Measurements from ENCODE around the gene DHRSX. TPM values are rescaled to one million over a fixed set of nuclear protein-coding genes. Genes with fewer than 3 reads are reported as not detected.

Gene DHRSX
- total and polyA plus RNA-seq, 2 of the 8 experiments (the other 6 are each of a cell fraction or from before 2014, with no cell fraction given), result 35.1 to 43.4 TPM

- TF ChIP-seq CBX8 (IDR thresholded peaks at IDR 0.05; ENCODE audit: borderline replicate concordance, low read depth, low read length), result no peak
- TF ChIP-seq BCL11A (IDR thresholded peaks at IDR 0.05; ENCODE audit: low read depth in 2 of 2, low read length in 2 of 2), result no peak
These were observed 276.6 kb downstream of the DHRSX start (continued) for GRCh38 chrX:2224161-2224560.
